ENCODE measurements around the gene CES2. TPM values are rescaled to one million over a fixed set of nuclear protein-coding genes. Genes with fewer than 3 reads are reported as not detected.

CES2 gene
- total RNA-seq, 1 donor from 2014 or later, result 15.7 TPM

- H3K36me3 ChIP-seq (ENCODE audit: control insufficient read depth in 3 of 3, insufficient read depth in 3 of 3, low read length in 3 of 3), result peaks cover 13 to 24% (median 15%) of the 10 kb centered on the region in 3 donors
- no peaks in the 10 kb centered on the region for H3K9me3 ChIP-seq (ENCODE audit: control insufficient read depth in 3 of 3, low read length in 3 of 3)
- peak overlapping the region; percentile 79 to 91 (median 89) for H3K9ac ChIP-seq (ENCODE audit: low read depth in 1 of 3, low read length in 3 of 3)
- H3K27me3 ChIP-seq (ENCODE audit: control insufficient read depth in 3 of 3, insufficient read depth in 3 of 3, low read length in 3 of 3), result peaks cover 0 to 7% (median 0%) of the 10 kb centered on the region in 3 donors
- peak overlapping the region; percentile 98 for H3K27ac ChIP-seq (ENCODE audit: low read depth, low read length)
- H3K4me1 ChIP-seq (ENCODE audit: control insufficient read depth in 3 of 3, insufficient read depth in 3 of 3, low read length in 3 of 3), result peaks cover 56 to 84% (median 81%) of the 10 kb centered on the region in 3 donors
- H3K4me3 ChIP-seq (ENCODE audit: low read length in 3 of 3), result peak overlapping the region; percentile 82 to 88 (median 84)
Observed at GRCh38 chr16:66924527-66925321, 10.6 kb upstream of the CES2 start.

DNA sequence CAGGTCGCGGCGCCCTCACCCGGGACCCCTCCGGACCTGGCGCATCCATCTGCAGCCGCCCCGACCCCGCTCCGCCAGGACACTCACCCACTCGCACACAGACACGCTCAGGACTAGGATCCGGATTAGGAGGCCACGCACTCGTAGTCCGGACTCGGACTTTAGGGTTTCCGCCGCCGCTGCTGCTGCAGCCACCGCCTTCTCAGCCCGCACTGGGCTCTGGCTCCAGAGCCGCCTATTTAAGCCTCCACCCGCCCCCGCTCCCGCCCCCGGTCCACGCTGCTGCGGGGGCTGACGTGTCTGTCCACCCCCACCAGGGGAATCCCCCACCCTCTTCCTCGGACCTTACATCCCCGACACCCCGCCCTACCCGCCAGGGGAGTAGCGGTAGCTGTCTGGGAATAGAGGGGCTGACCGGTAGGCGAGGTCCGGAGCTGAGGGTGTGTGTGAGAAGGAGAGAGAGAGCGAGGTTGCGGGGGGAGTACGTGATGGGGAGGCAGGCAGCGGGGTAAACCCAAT, 9.9 kb upstream of the CES2 start, which contains the start of gene RRAD:
TSS of gene RRAD (minus strand) at position 214 of the 519 bp plus-strand sequence. CDS start 356 bp downstream, outside the sequence.
- Histone ChIP-seq H3K27ac (ENCODE audit: low read depth, low read length) (peak within 1 kb of the TSS; percentile 98), H3K9ac (ENCODE audit: low read depth in 1 of 3, low read length in 3 of 3) (peak within 1 kb of the TSS; percentile 79 to 91 (median 91)), H3K4me1 (ENCODE audit: control insufficient read depth in 3 of 3, insufficient read depth in 3 of 3, low read length in 3 of 3) (peaks cover 53 to 83% (median 82%) of the 10 kb centered on the region in 3 donors), H3K9me3 (ENCODE audit: control insufficient read depth in 3 of 3, low read length in 3 of 3) (no peaks in the 10 kb centered on the region), H3K36me3 (ENCODE audit: control insufficient read depth in 3 of 3, insufficient read depth in 3 of 3, low read length in 3 of 3) (peaks cover 13 to 24% (median 15%) of the 10 kb centered on the region in 3 donors), H3K27me3 (ENCODE audit: control insufficient read depth in 3 of 3, insufficient read depth in 3 of 3, low read length in 3 of 3) (peaks cover 0 to 7% (median 0%) of the 10 kb centered on the region in 3 donors), H3K4me3 (ENCODE audit: low read length in 3 of 3) (peak within 1 kb of the TSS; percentile 82 to 88 (median 84))

DNA sequence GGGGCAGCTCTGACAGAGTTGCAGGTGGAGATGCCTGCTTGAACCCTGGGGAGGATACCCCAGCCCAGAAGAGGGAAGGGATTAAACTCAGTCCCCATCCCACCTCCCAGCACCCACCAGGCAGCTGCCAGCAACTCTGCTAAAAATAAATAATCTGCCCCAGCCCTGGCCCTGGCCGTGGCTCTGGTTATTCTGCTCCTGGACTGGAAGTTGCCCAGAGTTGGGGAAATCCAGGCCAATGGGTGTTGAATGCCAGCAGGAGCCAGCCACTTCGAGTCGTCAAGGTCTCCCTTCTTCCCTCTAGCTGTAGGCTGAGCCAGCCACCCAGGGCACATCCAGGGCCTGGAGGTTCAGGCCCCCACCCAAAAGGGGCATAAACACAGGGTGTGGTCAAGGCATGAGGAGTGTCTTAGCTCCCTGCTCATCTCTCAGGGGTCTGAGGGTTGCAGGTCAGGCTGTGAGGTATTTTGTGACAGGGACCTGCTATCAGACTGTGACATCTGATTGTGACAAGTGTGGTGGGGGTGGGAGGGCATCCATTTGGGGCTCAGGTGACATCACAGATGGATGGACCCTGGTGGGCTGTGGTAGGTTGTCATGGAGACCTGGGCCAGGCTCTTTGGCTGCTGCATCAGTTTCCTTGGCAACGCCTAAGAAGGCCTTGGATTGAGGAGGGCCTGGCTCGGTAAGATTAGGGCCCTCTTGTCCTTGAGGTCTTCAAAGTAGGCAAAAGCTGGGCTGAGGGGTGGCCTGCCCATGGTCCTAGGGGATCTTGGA, 9.0 kb upstream of the CES2 start:
- peak overlapping the region; percentile 79 to 91 (median 91) for H3K9ac ChIP-seq (ENCODE audit: low read depth in 1 of 3, low read length in 3 of 3)
- peaks cover 0 to 7% (median 0%) of the 10 kb centered on the region in 3 donors for H3K27me3 ChIP-seq (ENCODE audit: control insufficient read depth in 3 of 3, insufficient read depth in 3 of 3, low read length in 3 of 3)
- H3K9me3 ChIP-seq (ENCODE audit: control insufficient read depth in 3 of 3, low read length in 3 of 3), result no peaks in the 10 kb centered on the region
- H3K4me3 ChIP-seq (ENCODE audit: low read length in 3 of 3), result peak overlapping the region; percentile 78 to 84 (median 82)
- peak overlapping the region; percentile 98 for H3K27ac ChIP-seq (ENCODE audit: low read depth, low read length)
- H3K36me3 ChIP-seq (ENCODE audit: control insufficient read depth in 3 of 3, insufficient read depth in 3 of 3, low read length in 3 of 3), result peaks cover 13 to 28% (median 15%) of the 10 kb centered on the region in 3 donors
- H3K4me1 ChIP-seq (ENCODE audit: control insufficient read depth in 3 of 3, insufficient read depth in 3 of 3, low read length in 3 of 3), result peaks cover 47 to 79% (median 75%) of the 10 kb centered on the region in 3 donors

DNA sequence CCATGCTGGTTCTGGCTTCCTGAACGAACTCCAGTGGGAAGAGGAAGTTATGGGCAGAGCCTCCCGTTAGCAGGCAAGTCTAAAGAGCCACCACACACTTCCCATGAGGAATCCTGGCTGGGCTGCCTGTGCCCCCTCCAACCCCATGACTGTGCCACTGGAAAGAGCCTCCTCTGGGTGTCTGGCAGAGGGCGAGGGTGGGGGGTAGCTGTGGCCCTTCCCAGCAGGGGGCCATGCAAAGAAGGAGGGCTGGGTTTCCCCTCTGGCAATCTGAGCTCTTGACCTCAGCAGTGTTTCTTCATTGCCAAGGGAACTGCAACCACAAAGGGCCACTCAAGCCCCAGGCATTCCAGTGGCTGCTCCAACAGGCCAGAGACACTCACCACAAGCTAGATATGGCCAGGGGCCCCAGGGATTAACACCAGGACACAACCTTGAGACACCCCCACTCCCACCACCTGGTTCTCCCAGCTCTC, 8.3 kb upstream of the CES2 start:
- H3K4me1 ChIP-seq (ENCODE audit: control insufficient read depth in 3 of 3, insufficient read depth in 3 of 3, low read length in 3 of 3), result peaks cover 44 to 75% (median 69%) of the 10 kb centered on the region in 3 donors

DNA sequence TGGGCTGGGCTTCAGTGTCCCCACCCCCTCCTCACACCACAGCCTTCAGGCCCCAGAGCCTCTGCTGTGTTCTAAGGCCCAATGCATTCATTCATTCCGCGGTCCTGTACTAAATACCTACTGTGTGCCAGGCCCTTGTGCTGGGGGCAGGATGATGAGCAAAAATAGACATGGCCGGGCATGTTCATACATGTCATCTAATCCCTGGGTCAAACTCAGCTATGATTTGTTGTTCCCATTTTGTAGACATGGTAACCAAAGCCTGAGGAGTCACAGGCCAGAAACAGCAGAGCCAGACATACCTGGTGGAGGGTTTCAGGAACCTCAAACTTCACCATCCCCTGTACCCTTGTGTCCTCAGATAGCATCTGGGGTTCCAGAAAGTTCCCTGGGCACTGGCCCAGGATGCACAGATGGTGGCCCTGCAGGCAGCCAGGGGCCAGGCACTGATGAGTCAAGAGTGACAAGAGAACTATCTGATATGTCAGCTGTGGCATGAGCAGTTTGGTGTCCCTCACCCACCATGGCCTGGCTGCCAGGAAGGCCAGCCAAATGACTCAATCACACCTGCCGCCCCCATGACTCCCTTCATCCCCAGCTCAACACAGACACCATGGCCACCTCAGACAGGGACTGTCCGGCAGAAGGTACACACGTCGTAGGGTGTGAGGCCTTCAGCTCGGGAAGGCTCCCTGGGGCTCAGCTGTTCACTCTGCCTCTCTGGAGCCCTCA, 7.2 kb upstream of the CES2 start:
- peak overlapping the region; percentile 98 for H3K27ac ChIP-seq (ENCODE audit: low read depth, low read length)
- peaks cover 21 to 30% (median 23%) of the 10 kb centered on the region in 3 donors for H3K36me3 ChIP-seq (ENCODE audit: control insufficient read depth in 3 of 3, insufficient read depth in 3 of 3, low read length in 3 of 3)
- peak overlapping the region; percentile 1 to 84 (median 54) for H3K4me3 ChIP-seq (ENCODE audit: low read length in 3 of 3)
- peaks cover 0 to 5% (median 0%) of the 10 kb centered on the region in 3 donors for H3K27me3 ChIP-seq (ENCODE audit: control insufficient read depth in 3 of 3, insufficient read depth in 3 of 3, low read length in 3 of 3)
- H3K9me3 ChIP-seq (ENCODE audit: control insufficient read depth in 3 of 3, low read length in 3 of 3), result no peaks in the 10 kb centered on the region
- H3K4me1 ChIP-seq (ENCODE audit: control insufficient read depth in 3 of 3, insufficient read depth in 3 of 3, low read length in 3 of 3), result peaks cover 51 to 78% (median 71%) of the 10 kb centered on the region in 3 donors
- H3K9ac ChIP-seq (ENCODE audit: low read depth in 1 of 3, low read length in 3 of 3), result peak overlapping the region; percentile 69 to 79 (median 73)

More for the DNA sequence above, 8.3 kb upstream of the CES2 start:
- H3K9ac ChIP-seq (ENCODE audit: low read depth in 1 of 3, low read length in 3 of 3), result peak overlapping the region; percentile 79 to 91 (median 91)
- H3K27ac ChIP-seq (ENCODE audit: low read depth, low read length), result peak overlapping the region; percentile 98
- peaks cover 0 to 7% (median 0%) of the 10 kb centered on the region in 3 donors for H3K27me3 ChIP-seq (ENCODE audit: control insufficient read depth in 3 of 3, insufficient read depth in 3 of 3, low read length in 3 of 3)
- H3K36me3 ChIP-seq (ENCODE audit: control insufficient read depth in 3 of 3, insufficient read depth in 3 of 3, low read length in 3 of 3), result peaks cover 14 to 29% (median 15%) of the 10 kb centered on the region in 3 donors
- H3K9me3 ChIP-seq (ENCODE audit: control insufficient read depth in 3 of 3, low read length in 3 of 3), result no peaks in the 10 kb centered on the region
- peak overlapping the region in 1 of 3 donors; percentile 84 for H3K4me3 ChIP-seq (ENCODE audit: low read length in 3 of 3)

DNA sequence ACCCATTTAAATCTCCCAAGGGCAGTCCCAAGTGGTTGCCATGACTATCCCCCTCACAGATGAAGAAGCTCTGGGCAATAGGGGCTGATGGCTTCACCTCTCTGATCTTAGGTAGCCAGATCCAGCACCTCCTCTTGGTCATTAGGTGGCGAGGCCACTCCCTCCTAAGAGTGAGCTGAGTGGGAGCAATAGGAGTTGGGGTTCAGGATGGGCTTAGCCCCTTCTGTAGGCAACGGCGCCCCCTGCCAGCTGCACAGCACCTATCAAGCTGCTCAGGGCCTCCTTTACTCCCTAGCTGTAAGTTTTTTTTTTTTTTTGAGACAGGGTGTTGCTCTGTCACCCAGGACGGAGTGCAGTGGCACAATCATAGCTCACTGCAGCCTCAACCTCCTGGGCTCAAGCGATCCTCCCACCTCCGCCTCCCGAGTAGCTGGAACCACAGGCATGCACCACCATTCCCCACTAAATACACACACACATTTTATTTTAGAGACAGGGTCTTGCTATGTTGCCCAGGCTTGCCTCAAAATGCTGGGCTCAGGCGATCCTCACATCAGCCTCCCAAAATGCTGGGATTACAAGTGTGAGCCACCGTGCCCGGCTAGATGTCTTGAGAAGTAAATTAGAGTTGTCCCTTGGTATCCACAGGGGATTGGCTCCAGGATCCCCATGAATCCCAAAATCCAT, 6.5 kb upstream of the CES2 start:
- H3K4me1 ChIP-seq (ENCODE audit: control insufficient read depth in 3 of 3, insufficient read depth in 3 of 3, low read length in 3 of 3), result peaks cover 54 to 78% (median 71%) of the 10 kb centered on the region in 3 donors
- H3K27me3 ChIP-seq (ENCODE audit: control insufficient read depth in 3 of 3, insufficient read depth in 3 of 3, low read length in 3 of 3), result no peaks in the 10 kb centered on the region
- H3K4me3 ChIP-seq (ENCODE audit: low read length in 3 of 3), result peak overlapping the region; percentile 1 to 54 (median 42)
- H3K9me3 ChIP-seq (ENCODE audit: control insufficient read depth in 3 of 3, low read length in 3 of 3), result no peaks in the 10 kb centered on the region
- H3K36me3 ChIP-seq (ENCODE audit: control insufficient read depth in 3 of 3, insufficient read depth in 3 of 3, low read length in 3 of 3), result peaks cover 15 to 23% (median 15%) of the 10 kb centered on the region in 3 donors
- peak overlapping the region; percentile 98 for H3K27ac ChIP-seq (ENCODE audit: low read depth, low read length)
- peak overlapping the region; percentile 42 to 73 (median 69) for H3K9ac ChIP-seq (ENCODE audit: low read depth in 1 of 3, low read length in 3 of 3)

GRCh38 chr16:66930189-66930588, 5.1 kb upstream of the CES2 start:
- H3K9me3 ChIP-seq (ENCODE audit: control insufficient read depth in 3 of 3, low read length in 3 of 3), result no peaks in the 10 kb centered on the region
- H3K4me3 ChIP-seq (ENCODE audit: low read length in 3 of 3), result no peak overlapping the region
- peak overlapping the region; percentile 98 for H3K27ac ChIP-seq (ENCODE audit: low read depth, low read length)
- no peaks in the 10 kb centered on the region for H3K27me3 ChIP-seq (ENCODE audit: control insufficient read depth in 3 of 3, insufficient read depth in 3 of 3, low read length in 3 of 3)
- peaks cover 54 to 79% (median 69%) of the 10 kb centered on the region in 3 donors for H3K4me1 ChIP-seq (ENCODE audit: control insufficient read depth in 3 of 3, insufficient read depth in 3 of 3, low read length in 3 of 3)
- H3K36me3 ChIP-seq (ENCODE audit: control insufficient read depth in 3 of 3, insufficient read depth in 3 of 3, low read length in 3 of 3), result peaks cover 11 to 19% (median 13%) of the 10 kb centered on the region in 3 donors
- H3K9ac ChIP-seq (ENCODE audit: low read depth in 1 of 3, low read length in 3 of 3), result peak overlapping the region in 2 of 3 donors; percentile 29 to 50

GRCh38 chr16:66931665-66932064, 3.7 kb upstream of the CES2 start:
- no peak overlapping the region for H3K27ac ChIP-seq (ENCODE audit: low read depth, low read length)
- peaks cover 60 to 80% (median 71%) of the 10 kb centered on the region in 3 donors for H3K4me1 ChIP-seq (ENCODE audit: control insufficient read depth in 3 of 3, insufficient read depth in 3 of 3, low read length in 3 of 3)
- H3K4me3 ChIP-seq (ENCODE audit: low read length in 3 of 3), result no peak overlapping the region
- peaks cover 11 to 19% (median 13%) of the 10 kb centered on the region in 3 donors for H3K36me3 ChIP-seq (ENCODE audit: control insufficient read depth in 3 of 3, insufficient read depth in 3 of 3, low read length in 3 of 3)
- H3K27me3 ChIP-seq (ENCODE audit: control insufficient read depth in 3 of 3, insufficient read depth in 3 of 3, low read length in 3 of 3), result no peaks in the 10 kb centered on the region
- H3K9ac ChIP-seq (ENCODE audit: low read depth in 1 of 3, low read length in 3 of 3), result no peak overlapping the region
- no peaks in the 10 kb centered on the region for H3K9me3 ChIP-seq (ENCODE audit: control insufficient read depth in 3 of 3, low read length in 3 of 3)
